Fibroblast of the aortic adventitia (primary cell): ENCODE results near the gene SUMF2. TPM values are rescaled to one million over a fixed set of nuclear protein-coding genes. Genes with fewer than 3 reads are reported as not detected.
"Not testable (repeated sequence)": the region's sequence is repeated elsewhere in the genome, so short reads cannot be mapped to it uniquely, and the experiment has no call there.

Experiments used
- DNase-seq: peaks from one replicate; pipeline ENCODE4 v3.0.0-alpha.2; 2010; ENCODE audit warnings: low read depth
- H3K4me3 ChIP-seq: 2 replicates; pipeline ENCODE4 v1.5.1; 2011; ENCODE audit warnings: low read depth, mild to moderate bottlenecking, control low read depth, low read length, moderate library complexity
- total RNA-seq: library from RNA; depleted of rRNA; stranded (reverse); fragments of >200 nt; gene quantifications from 2 replicates; pipeline ENCODE4 v1.2.3, GENCODE V29; 2012; ENCODE audit warnings: low replicate concordance
- TF ChIP-seq, protein P1 (sequence below): IDR thresholded peaks from 2 replicates; pipeline ENCODE4 v1.5.1; 2011; ENCODE audit warnings: mild to moderate bottlenecking, low read length, control low read depth, inconsistent platforms; ENCODE audit not compliant: insufficient read depth

Gene SUMF2
- total RNA-seq, 1 donor: 199 TPM

DNA sequence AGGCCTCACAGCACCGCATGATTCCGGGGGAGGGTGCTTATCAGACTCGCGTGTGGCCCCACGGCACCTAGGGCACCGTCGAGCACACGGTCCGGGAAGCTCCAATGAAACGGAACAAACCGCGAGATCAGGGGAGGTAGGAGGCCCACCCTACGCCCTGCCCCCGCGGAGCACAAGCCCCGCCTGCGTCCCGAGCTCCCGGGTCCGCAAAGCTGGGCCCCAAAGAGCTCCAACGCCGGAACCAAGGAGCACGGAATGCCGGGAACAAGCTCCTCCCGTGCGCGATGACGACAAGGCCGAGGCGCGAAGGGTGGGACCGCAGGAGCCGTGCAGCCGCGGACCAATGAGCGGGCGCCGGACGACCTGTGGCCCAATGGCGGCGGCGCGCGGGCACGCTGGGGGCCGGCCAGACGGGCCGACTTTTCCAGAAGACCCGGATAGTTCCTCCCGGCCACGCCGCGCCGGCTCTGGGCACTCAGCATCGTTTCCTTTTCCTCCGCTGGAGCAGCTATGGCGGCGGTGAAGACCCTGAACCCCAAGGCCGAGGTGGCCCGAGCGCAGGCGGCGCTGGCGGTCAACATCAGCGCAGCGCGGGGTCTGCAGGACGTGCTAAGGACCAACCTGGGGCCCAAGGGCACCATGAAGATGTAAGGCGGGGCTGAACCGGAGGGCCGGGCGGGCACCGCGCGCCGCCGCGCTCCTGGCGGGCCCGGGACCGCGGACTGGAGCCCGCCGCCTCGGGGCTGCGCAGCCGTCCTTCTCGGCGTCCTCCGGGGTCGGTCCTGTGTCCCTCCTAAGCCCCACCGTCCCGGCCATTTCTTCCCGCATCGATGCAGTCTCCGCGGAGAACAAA, 12.5 kb upstream of the SUMF2 start, which contains the start of the genes CCT6A and PSPH:
CCT6A (plus strand) TSS at position 427 of the 853 bp plus-strand sequence; CDS start at position 511, 84 bp downstream.
PSPH (minus strand) TSS at position 106 of the 853 bp plus-strand sequence. CDS start 30,232 bp downstream, outside the sequence.
- peak; percentile 97 for DNase-seq
- peak within 1 kb of the TSS; percentile 92 for H3K4me3 ChIP-seq
- TF ChIP-seq, protein P1, sequence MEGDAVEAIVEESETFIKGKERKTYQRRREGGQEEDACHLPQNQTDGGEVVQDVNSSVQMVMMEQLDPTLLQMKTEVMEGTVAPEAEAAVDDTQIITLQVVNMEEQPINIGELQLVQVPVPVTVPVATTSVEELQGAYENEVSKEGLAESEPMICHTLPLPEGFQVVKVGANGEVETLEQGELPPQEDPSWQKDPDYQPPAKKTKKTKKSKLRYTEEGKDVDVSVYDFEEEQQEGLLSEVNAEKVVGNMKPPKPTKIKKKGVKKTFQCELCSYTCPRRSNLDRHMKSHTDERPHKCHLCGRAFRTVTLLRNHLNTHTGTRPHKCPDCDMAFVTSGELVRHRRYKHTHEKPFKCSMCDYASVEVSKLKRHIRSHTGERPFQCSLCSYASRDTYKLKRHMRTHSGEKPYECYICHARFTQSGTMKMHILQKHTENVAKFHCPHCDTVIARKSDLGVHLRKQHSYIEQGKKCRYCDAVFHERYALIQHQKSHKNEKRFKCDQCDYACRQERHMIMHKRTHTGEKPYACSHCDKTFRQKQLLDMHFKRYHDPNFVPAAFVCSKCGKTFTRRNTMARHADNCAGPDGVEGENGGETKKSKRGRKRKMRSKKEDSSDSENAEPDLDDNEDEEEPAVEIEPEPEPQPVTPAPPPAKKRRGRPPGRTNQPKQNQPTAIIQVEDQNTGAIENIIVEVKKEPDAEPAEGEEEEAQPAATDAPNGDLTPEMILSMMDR: no peak

DNA sequence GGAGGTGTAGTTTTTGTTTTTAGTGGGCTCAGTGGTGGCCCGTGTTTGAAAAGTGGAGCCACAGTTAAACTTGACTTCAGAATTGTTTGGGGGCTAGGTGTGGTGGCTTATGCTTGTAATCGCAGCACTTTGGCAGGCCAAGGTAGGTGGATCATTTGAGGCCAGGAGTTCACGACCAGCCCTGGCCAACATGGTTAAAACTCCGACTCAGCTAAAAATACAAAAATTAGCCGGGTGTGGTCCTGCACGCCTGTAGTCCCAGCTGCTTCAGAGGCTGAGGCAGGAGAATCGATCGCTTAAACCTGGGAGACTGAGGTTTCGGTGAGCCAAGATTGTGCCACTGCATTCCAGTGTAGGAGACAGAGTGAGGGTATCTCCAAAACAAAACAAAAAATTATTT, 10.7 kb upstream of the SUMF2 start:
- TF ChIP-seq, protein P1: no peak

DNA sequence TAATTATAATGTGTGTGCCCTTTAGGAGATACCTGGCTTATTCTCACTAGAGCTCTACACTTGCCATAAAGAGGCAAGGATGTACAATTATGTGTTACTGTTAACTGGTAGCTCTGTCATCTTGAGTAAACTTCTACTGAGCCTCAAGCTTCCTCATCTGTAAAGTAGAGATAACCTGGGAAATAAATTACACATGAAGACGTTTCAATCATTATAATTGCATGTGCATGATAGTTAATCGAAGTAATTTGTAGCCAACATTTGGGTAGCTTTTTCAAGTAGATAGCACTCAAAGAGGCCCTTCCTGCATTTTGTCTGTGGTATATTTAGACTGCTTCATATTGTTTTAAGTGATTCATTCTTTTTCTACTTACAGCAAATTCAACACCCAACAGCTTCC, 10.1 kb upstream of the SUMF2 start:
- DNase-seq: no peak
- H3K4me3 ChIP-seq: no peak overlapping the region
- TF ChIP-seq, protein P1: no peak

More for the DNA sequence above, 10.7 kb upstream of the SUMF2 start:
- peak overlapping the region; percentile 6 for H3K4me3 ChIP-seq
- DNase-seq: no peak

DNA sequence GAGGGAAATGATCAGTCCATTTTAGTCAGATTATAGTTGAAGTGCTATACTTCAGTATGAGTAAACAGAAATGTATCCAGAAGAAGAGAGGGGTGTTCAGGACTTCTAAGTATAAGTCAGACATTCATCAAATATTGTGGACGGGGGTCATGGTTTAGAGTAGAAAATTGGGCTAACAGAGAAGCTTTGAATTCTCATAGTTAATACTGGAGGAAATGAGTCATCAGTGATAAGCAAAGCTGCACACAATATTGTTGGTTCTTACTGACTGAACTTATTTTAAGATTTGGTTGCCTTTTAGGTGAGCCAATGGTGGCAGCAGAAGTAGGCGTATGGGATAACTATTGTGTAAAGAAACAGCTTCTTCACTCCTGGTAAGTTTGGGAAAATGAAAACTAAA, 1.7 kb upstream of the SUMF2 start:
- TF ChIP-seq, protein P1: no peak
- H3K4me3 ChIP-seq: peak overlapping the region; percentile 26
- peak; percentile 83 for DNase-seq

DNA sequence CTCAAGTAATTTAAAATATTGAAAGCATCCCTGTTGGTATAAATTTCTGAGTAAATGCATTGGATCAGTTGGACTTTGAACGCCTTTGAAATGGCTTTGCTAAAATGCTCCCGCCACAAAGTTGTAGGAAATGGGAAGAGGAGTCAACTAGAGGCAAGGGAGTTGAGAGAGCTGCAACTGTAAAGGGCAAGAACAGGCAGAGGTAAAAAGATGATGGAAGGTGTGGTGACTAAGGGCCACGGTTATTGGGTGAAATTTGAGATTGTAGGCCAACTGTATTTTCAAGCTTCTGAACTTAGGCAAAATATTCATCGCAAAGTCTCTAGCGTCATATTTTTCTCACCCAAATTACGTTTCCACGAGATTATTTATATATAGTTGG, 595 bp upstream of the SUMF2 start:
- TF ChIP-seq, protein P1: no peak
- no peak for DNase-seq
- H3K4me3 ChIP-seq: no peak overlapping the region

DNA sequence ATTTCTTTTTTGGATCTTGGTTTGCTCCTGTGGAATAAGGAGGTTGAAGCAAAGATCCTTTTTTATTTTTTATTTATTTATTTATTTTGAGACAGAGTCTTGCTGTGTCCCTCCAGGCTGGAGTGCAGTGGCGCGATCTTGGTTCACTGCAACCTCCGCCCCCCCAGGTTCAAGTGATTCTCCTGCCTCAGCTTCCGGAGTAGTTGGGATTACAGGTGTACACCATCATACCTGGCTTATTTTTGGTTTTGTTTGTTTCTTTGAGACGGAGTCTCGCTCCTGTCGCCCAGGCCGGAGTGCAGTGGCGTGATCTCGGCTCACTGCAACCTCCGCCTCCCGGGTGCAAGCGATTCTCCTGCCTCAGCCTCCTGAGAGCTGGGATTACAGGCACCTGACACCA, 2.3 kb downstream of the SUMF2 start:
- DNase-seq, H3K4me3 ChIP-seq: not testable (repeated sequence)

DNA sequence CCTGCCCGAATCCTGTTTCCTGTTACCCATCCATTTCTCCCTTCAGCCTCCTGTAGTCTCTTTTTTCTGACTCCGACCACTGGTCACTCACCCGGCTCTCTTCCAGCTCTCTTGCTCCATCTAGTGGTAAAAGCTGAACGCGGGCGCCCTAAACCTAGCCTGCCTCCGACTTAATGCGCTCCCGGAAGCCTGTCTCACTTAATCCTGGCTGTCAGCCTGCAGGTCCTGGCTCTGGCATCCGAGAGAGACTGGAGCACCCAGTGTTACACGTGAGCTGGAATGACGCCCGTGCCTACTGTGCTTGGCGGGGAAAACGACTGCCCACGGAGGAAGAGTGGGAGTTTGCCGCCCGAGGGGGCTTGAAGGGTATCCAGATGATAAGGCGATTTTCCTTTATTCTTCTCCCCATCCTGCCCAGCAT, 10.3 kb downstream of the SUMF2 start:
- DNase-seq: peak; percentile 86
- H3K4me3 ChIP-seq: no peak overlapping the region
- TF ChIP-seq, protein P1: peak; percentile 89
